SK-N-SH (cell line): ENCODE results near the gene JMJD1C.

Experiments used
- CHD2 ChIP-seq: fragments of 150-350 bp; IDR thresholded peaks from 2 replicates; pipeline ENCODE4 v1.6.1; 2018; ENCODE audit warnings: low read length; ENCODE audit not compliant: partially characterized antibody
- CTCF ChIP-seq: fragments of 200-600 bp; sonication (generic); IDR thresholded peaks from 2 replicates; pipeline ENCODE4 v1.6.1; 2017; ENCODE audit warnings: antibody characterized with exemption, mild to moderate bottlenecking, moderate library complexity
- ELF1 ChIP-seq: IDR thresholded peaks from 2 replicates; pipeline ENCODE4 v1.4.0; 2012
- EP300 ChIP-seq, 2 experiments: IDR thresholded peaks; 2 replicates each; pipeline versions ENCODE4 v1.4.0 to v1.6.1; 2012; ENCODE audit warnings: borderline replicate concordance in 1 of 2, low read depth in 1 of 2, low read length in 1 of 2
- EZH2phosphoT487 ChIP-seq: fragments of 200-600 bp; sonication (generic); IDR thresholded peaks from 2 replicates; pipeline ENCODE4 v1.6.1; 2017; ENCODE audit warnings: low read depth, mixed run types, mild to moderate bottlenecking, antibody characterized with exemption, moderate library complexity, borderline replicate concordance
- MEF2A ChIP-seq: IDR thresholded peaks from 2 replicates; pipeline ENCODE4 v1.4.0; 2012; ENCODE audit warnings: low read depth, borderline replicate concordance
- PBX3 ChIP-seq: IDR thresholded peaks from 2 replicates; pipeline ENCODE4; 2012
- POLR2AphosphoS5 ChIP-seq: IDR thresholded peaks from 2 replicates; pipeline ENCODE4 v1.6.1; 2012; ENCODE audit warnings: low read depth, low read length
- RAD21 ChIP-seq: IDR thresholded peaks from 2 replicates; pipeline ENCODE4 v1.6.1; 2012; ENCODE audit warnings: mild to moderate bottlenecking, low read length
- RFX5 ChIP-seq: IDR thresholded peaks from 2 replicates; pipeline ENCODE4 v1.6.1; 2012; ENCODE audit warnings: mild to moderate bottlenecking, improper control_type of control experiment, low read length
- SIN3A ChIP-seq: IDR thresholded peaks from 2 replicates; pipeline ENCODE4 v1.6.1; 2012; ENCODE audit warnings: low read depth, mild to moderate bottlenecking, low read length, moderate library complexity, borderline replicate concordance
- TCF12 ChIP-seq: IDR thresholded peaks from 2 replicates; pipeline ENCODE4 v1.4.0; 2012
- TEAD4 ChIP-seq: IDR thresholded peaks from 2 replicates; pipeline ENCODE4 v1.4.0; 2012; ENCODE audit warnings: mild to moderate bottlenecking, borderline replicate concordance; ENCODE audit not compliant: insufficient read depth
- YY1 ChIP-seq: IDR thresholded peaks from 2 replicates; pipeline ENCODE4 v1.4.0; 2012; ENCODE audit warnings: low read depth, mild to moderate bottlenecking

GRCh38 chr10:63250032-63250431, 215.7 kb downstream of the JMJD1C start:
- no peak for TF ChIP-seq POLR2AphosphoS5
- no peak for TF ChIP-seq CHD2
- TF ChIP-seq YY1: no peak
- no peak for TF ChIP-seq ELF1
- no peak for TF ChIP-seq RFX5
- no peak for TF ChIP-seq CTCF
- TF ChIP-seq PBX3: no peak
- no peak for TF ChIP-seq TCF12
- no peak for TF ChIP-seq EP300 (IDR thresholded peaks at IDR 0.05; ENCODE audit: borderline replicate concordance in 1 of 2, low read depth in 1 of 2, low read length in 1 of 2)
- TF ChIP-seq RAD21: no peak
- no peak for TF ChIP-seq SIN3A
- TF ChIP-seq EZH2phosphoT487: no peak
- no peak for TF ChIP-seq TEAD4
- no peak for TF ChIP-seq MEF2A
